GM21529 (cell line): ENCODE data around the gene NAALADL2.
"Not testable (repeated sequence)": the region's sequence is repeated elsewhere in the genome, so short reads cannot be mapped to it uniquely, and the experiment has no call there.

Experiments
- ATAC-seq: cut with Tn5 transposase; IDR thresholded peaks from one replicate; pipeline ENCODE4 v1.9.1; 2021; ENCODE audit not compliant: unreplicated experiment

Gene NAALADL2

DNA sequence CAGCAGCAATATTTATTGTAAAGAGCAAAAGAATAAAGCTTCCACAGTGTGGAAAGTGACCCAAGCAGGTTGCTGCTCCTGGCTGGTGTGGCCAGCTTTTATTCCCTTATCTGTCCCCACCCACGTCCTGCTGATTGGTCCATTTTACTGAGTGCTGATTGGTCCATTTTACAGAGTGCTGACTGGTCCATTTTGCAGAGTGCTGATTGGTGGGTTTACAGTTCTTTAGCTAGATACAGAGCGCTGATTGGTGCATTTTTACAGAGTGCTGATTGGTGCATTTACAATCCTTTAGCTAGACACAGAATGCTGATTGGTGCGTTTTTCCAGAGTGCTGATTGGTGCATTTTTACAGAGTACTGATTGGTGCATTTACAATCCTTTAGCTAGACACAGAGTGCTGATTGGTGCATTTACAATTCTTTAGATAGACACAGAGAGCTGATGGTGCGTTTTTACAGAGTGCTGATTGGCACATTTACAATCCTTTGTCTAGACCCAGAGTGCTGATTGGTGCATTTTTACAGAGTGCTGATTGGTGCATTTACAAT, 601.8 kb downstream of the NAALADL2 start:
- not testable (repeated sequence) for ATAC-seq

DNA sequence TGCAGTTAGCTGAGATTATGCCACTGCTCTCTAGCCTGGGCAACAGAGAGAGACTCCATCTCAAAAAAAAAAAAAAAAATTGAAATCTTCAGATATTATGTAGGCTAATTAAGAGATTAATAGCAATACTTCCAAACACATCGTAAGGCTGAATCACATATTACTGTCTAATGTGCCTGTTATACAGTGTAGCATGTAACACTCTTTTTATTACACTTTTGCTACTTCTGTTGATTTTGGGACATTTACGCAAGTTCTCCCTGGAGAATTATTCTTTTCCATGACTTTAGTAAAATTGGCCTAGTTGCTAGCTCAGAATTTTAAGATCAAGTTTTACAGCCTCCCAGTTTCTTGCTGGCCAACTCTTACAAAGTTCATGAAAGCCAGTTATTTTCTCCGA, 605.2 kb downstream of the NAALADL2 start:
- no peak for ATAC-seq

DNA sequence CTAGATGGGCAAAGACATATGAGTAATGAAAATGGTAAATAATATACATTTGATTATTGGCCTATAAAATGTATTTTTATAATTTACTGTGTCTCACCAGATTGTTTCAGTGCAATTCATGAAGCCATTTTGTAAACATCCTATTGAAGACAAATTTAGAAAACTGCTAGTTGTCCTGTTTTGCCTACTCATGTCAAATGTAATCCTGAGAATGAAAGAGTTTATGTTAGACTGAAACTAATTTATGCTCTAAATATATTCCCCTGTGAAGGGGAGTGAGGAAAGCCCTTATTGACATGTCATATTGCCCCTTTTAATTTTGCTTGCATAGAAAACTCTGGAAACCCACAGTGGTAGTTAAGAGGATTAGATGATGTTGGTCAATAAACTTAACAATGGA, 610.0 kb downstream of the NAALADL2 start:
- no peak for ATAC-seq

DNA sequence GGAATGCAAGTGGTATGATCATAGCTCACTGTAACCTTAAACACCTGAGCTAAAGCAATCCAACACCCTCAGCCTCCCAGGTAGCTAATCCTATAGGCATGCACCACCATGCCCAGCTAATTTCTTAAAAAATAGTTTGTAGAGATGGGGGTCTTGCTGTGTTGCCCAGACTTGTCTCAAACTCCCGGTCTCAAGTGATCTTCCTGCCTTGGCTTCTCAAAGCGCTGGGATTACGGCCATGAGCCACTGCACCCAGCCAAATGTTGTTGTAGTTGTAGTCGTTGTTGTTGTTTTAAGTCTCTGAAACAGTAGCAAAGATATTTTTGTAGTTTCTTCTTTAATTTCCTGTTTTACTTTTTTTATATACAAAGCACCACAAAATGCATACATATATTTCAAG, 616.6 kb downstream of the NAALADL2 start:
- ATAC-seq = no peak

DNA sequence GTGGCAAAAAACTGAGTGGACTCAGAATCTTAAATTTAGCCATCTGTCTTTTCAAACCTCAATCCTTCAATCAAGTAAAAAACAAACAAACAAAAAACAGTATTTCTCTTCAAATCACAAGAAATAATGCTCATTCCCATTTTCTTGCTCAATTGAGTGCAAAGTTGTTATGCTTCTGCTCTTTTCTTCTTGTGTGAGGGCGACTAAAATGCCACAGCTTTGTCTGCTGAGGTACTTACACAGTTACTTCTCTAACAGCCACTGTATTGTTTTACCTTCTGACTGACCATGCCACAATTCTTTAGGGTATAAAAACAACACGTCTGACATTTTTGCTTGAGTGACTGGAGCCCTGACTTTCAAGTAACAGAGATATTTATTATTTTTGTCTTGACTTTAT, 617.4 kb downstream of the NAALADL2 start:
- no peak for ATAC-seq

DNA sequence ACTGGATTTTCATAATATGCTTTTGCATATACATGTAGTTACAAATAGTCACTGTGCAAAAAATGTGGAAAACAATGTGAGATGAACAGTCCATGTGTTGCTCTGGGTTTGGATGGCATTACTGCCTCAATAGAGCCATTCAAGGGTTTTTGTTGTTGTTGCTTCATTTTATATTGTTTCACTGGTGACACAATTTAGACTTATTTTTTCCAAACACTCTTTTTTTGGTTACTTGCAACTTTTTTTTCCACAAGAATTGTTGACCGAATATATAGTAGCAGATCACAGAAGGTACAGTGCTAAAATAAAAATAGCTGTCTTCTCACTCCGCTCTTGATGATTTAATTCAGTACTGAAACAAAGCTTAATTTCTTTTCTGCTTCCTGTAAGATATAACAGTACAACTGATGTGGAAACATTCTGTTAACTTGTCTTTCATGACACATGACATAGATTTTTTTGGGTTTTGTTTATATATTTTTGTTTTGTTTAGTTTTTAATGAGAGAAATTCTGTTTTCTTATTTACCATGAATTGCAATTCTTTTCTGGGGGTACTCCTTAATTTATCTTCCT, 618.6 kb downstream of the NAALADL2 start:
- ATAC-seq = no peak

DNA sequence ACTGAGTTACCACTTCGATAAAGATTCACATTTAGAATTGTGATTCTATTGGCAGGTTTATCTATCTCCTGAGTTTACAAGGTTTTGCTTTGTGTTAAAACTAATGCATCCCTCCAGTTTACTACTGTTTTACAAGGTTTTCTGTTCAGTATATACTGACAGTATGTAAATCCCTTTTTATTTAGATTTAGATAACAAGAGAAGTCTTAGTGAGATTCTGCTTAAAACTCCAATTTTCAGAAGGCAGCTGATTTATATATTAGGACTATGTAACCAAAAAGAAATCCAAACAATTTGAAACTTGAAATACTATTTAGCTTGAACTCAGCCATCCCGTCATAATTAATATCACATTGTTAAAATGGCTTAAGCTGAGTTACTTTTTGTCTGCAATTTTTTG, 619.2 kb downstream of the NAALADL2 start:
- no peak for ATAC-seq

DNA sequence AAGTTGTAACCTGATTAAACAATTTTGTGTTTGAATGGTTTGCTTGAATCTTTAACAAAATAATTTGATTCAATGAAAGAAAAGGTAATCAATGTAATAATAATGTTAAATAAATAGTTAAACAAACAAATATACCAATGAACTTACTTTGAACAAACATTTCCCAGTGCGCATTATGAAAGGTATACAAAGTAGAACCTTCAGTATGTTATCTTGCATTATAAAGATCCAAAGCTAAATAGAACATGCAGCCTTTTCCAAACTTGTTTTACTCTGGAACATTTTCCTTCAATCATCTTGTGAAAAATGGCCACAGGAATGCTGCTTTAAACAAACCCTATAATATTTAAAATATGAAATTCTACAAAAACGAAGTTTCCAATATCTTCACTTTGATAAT, 620.0 kb downstream of the NAALADL2 start:
- no peak for ATAC-seq

DNA sequence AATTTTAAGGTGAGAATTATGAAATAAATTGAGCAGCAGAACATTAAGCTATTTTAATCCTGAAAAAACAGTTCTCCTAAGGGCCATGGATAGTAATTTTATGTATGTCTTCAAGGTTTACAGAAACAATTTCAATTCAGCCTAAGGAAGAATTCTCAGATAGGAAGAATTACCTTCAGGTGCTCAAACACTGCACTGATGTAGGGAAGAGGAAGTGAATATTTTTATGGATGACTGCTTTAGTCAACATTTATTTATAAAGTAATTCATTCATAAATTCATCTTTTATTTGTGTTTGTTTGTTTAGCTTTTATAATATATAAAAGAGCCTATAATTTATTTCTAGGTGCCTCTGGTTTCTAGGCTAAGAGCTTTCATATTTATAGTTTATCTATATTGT, 620.7 kb downstream of the NAALADL2 start:
- no peak for ATAC-seq

DNA sequence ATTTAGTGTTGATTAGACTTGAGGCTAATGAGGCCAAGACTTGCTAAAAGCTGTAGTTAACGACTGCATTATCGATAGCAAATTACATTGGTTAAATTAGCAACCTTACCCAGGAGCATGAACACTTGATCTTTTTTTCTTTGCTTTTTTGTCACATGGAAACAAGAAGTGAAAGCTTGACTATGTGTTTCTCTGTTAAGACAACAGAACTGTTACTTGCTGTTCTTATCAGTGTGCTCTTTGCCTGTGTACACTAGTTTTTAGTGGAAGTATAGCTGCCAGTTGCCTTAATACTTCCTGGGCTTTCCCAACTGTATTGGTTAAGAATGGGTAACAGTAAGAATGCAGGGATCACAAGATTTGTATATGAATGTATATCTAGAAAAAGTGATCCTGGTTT, 625.5 kb downstream of the NAALADL2 start:
- ATAC-seq = no peak

DNA sequence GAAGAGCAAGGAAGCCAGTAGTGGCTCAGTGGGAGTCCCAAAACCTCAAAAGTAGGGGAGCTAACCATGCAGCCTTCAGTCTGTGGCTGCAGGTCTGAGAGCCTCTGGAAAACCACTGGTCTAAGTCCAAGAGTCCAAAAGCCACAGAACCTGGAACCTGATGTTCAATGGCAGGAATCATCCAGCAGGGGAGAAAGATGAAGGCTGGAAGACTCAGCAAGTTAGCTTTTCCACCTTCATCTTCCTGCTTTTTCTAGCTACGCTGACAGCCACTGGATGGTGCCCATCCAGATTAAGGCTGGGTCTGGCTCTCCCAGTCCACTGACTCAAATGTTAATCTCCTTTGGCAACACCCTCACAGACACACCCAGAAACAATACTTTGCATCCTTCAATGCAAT, 626.3 kb downstream of the NAALADL2 start:
- no peak for ATAC-seq

DNA sequence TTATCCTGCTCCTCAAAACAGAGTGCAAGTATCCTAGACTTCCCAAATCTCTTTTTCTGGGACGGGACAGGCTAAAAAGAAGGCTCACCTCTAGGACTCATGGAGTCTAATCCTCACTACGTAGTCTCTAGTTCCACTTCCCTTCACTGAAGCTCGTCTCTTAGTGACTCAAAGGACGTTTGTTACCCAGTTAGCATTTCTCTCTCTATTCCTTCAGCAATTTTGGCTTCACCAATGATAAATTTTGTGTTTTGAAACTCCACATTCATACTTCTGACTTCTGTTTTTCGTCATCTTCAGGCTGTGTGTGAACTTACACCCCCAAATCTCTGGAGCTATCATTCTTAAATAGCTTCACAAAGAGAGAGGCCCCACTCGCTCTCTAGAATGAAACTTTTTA, 627.1 kb downstream of the NAALADL2 start:
- ATAC-seq = no peak

DNA sequence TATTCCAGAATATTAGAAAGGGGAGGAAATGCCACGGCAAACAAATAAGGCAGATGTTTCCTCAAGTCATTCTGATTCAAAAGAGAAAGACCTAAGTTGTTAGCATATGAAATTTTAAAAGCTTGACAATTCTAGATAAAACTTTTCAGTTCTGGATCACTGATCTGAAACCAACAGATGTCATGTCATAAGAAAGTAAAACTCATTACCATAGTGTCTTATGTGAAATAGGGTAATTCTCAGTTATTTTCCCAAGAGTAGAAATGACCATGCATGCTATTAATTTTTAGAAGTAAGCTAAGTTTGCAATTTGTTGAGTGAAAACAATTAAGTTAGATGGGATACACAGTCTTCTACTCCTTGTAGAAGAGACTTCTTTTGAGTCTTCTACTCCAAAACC, 630.3 kb downstream of the NAALADL2 start:
- ATAC-seq = peak; percentile 62

DNA sequence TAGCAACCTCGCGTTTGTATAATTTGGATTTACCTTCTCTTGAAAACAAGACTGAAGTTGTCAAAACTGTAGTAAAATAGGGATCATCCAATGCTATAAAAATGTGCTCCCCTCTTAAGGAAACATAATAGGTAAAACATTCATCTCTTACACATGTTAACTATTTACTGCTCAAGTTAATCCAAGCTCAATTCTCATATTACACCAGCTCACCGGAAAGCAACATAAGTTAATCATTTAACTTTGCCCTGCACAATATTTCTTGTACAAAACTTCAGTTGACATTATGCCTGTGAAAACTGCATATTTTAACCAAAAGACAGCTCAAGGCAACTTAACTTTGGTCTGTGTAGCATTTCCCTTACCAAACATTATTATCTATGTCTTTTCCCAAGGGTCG, 634.2 kb downstream of the NAALADL2 start:
- no peak for ATAC-seq

DNA sequence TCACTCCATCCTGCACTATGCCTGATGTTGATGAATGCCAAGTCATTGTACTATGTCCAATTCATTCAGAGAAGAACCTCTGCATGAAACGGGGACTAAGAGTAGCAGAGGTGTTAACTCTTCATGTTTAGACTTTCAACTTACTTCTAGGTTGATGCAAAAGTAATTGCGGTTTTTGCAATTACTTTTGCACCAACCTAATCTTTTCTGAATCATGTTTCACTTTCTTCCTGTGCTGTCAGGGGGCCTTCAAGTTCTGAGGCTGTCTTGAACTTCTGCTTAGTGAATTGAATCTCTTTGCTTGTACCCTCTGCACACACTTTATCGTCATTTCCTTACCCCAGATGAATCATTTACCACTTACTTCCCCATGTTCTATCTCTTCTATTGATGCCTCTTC, 636.2 kb downstream of the NAALADL2 start:
- ATAC-seq = peak; percentile 63

DNA sequence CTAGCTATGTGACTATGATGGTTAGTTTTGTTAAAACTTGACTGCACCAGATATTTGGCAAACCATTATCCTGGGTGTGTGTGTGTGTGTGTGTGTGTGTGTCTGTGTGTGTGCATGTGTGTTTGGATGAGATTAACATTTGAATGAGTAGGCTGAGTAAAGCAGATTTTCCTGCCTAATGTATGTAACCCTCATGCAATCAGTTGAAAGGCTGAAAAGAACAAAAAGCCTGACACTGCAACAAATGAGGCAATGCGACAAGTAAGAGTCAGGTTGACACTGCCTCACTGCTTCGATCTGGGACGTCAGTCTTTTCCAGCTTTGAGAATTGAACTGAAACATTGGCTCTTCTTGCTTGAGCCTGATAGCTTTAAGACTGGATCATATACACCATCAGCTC, 643.0 kb downstream of the NAALADL2 start:
- no peak for ATAC-seq

DNA sequence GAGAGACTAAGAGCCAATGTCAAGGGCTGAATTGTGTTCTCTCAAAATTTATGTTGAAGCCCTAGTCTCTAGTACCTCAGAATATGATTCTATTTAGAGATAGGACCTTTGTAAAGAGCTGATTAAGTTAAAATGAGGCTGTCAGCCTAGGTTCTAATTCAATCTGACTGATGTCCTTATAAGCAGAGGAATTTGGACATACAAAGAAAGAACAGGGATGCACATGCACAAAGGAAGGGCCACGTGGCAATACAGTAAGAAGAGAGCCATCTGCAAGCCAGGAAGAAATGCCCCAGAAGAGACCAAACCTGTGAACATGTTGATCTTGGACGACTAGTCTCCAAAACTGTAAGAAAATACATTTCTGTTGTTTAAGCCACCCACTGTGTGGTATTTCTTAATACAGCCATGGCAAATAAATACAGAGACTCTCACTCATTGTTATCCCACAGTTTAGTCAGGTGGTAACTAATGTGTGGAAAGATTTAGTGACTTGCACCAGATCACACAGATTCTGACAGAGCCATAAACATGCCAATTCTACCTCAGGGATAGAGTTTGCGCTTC, 652.2 kb downstream of the NAALADL2 start:
- ATAC-seq = no peak

DNA sequence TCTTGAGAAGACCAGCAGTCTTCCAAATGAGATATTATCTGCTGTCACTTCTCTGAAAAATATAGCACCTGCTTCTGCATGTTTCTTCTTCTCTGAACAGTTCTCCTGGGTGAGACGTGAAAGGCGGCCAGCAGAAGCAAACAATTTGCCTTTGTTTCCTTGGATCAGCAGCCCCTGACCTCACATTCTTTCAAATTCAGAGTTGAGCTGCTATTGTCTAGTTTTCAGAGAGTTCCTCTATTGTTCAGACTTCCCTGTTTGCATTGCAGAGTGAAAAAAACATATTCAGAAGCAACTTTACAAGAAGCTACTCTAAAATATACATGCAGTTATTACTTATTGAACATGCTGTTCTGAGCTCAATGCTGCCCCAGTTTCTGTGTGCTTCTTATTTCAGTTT, 653.6 kb downstream of the NAALADL2 start:
- no peak for ATAC-seq

DNA sequence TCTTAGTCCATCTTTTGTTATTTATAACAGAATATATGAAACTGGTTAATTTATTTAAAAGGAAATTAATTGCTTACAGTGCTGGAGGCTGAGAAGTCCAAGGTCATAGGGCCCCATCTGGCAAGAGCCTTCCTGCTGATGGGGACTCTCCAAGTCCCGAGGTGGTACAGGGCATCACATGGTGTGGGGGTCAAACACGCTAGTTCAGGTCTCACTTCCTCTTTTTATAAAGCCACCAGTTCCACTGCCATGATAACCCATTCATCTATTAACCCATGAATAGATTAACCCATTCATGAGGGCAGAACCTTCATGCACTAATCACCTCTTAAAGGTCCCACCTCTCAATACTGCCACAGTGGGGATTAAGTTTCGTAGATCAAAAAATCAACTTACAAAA, 659.3 kb downstream of the NAALADL2 start:
- peak; percentile 73 for ATAC-seq

DNA sequence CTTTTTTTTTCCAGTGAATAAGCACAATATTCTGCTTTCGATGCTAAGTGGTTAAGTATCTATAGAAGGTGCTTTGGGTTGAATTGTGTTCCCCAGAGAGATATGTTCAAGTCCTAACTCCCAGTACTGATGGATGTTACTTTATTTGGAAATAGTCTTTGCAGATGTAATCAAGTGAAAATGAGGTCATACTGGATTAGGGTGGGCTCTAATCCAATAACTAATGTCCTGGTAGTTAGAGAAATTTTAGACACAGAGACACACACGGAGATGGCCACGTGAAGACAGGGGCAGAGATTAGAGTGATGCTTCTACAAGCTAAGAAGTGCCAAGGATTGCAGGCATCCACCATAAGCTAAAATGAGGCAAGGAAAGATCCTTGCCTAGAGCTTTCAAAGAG, 662.3 kb downstream of the NAALADL2 start:
- ATAC-seq = no peak

DNA sequence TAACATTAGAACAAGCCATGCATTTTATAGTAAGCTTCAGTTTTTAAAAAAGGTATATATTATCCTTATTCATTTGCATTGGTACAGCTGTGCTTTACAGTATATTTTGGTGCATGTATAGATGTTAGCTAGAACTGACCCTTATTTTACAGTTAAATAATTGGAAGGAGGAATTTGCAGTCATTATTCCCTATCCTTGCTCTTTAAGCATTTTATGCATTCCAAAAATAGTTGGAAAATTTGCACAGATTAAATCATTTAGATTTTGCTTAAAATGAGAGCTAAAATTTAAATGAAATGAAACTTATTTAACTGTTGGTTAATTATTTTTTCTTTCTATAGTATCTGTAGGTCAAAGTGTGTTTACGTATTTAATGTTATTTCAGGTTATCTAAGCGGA, 667.1 kb downstream of the NAALADL2 start:
- ATAC-seq = no peak

DNA sequence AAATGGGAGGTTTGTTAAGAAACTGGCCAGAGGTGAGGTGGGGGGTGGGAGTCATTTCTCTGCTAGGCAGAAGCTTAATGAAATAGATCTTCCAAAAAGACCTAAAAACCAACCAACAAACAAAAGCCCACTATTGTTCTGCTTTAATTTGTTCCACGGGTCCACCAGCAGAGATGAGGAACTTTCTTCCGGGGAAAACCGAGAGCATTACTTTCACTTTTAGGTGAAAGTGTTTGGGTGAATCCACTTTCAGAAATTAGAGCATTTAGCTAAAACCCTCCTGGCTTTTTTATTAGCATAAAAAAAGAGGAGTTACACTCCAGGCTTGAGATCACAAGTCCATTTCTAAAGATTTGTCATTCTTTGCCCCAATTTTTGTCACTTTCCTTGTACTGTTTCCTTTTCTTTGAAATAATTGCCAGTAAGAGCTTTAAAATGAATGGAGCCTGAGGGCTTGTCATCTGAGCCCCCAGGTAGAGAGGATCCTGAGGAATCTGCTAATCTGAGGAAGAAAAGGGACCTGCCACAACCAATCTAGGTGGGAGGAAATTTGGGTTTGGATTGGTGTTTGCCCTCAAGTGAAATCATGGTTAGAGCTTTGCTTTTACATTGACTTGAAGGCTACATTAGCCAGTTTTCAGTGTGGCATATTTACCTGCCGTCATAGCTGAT, 667.6 kb downstream of the NAALADL2 start:
- no peak for ATAC-seq

DNA sequence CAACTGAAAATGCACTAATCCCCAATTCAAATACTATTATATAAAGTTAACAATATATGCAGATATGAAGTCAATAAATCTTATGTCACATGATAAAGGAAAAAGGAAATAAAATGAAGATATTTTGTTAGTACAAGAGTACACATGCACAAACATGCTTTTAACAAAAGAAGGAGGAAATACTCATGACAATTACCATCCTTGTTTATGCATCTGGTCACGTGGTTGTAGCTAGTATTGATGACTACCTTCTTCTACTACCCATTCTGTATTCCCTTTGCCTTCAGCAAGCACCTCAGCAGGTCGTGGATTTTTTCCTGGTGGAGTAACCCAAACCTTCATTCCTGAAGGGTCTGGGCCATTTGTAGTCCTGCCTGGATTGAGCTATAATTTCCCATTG, 669.6 kb downstream of the NAALADL2 start:
- not testable (repeated sequence) for ATAC-seq
